Measurements from ENCODE around the gene PKP3.
"Not testable (repeated sequence)": the region's sequence is repeated elsewhere in the genome, so short reads cannot be mapped to it uniquely, and the experiment has no call there.

The PKP3 gene

DNA sequence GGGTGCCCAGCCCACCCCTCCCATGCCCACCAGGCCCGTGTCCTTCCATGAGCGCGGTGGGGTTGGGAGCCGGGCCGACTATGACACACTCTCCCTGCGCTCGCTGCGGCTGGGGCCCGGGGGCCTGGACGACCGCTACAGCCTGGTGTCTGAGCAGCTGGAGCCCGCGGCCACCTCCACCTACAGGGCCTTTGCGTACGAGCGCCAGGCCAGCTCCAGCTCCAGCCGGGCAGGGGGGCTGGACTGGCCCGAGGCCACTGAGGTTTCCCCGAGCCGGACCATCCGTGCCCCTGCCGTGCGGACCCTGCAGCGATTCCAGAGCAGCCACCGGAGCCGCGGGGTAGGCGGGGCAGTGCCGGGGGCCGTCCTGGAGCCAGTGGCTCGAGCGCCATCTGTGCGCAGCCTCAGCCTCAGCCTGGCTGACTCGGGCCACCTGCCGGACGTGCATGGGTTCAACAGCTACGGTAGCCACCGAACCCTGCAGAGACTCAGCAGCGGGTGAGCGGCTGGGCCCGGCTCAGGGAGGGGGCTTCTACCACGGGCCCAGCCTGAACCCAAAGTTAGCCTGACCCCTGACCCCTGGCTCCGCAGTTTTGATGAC lies 3.0 kb downstream of the PKP3 start:
- peak; percentile 82 for DNase-seq

DNA sequence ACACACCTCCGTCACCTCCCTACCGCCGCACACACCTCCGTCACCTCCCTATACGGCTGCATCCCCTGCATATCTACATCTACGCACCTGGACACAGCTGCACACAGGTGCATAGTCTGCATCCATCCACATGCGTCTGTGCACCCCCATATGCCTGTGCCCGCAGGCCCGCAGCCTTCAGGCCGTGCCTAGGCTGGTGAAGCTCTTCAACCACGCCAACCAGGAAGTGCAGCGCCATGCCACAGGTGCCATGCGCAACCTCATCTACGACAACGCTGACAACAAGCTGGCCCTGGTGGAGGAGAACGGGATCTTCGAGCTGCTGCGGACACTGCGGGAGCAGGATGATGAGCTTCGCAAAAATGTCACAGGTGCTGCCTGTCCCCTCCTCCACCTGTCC lies 4.8 kb downstream of the PKP3 start:
- no peak for DNase-seq

DNA sequence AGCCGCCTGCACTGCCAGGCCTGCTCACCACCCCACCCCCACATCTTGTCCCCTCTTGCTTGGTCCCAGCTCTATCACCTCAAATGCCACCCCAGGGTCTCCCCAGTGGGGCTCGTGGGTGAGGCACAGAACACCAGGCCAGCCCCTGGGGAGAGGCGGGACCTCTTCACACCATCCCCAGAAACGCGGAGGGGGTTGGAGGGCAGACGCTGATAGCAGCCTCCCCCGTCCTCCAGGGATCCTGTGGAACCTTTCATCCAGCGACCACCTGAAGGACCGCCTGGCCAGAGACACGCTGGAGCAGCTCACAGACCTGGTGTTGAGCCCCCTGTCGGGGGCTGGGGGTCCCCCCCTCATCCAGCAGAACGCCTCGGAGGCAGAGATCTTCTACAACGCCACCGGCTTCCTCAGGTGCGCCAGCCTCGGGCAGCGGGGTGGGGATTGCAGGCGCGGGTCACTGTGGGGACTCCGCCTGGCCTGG lies 5.8 kb downstream of the PKP3 start:
- DNase-seq = no peak

DNA sequence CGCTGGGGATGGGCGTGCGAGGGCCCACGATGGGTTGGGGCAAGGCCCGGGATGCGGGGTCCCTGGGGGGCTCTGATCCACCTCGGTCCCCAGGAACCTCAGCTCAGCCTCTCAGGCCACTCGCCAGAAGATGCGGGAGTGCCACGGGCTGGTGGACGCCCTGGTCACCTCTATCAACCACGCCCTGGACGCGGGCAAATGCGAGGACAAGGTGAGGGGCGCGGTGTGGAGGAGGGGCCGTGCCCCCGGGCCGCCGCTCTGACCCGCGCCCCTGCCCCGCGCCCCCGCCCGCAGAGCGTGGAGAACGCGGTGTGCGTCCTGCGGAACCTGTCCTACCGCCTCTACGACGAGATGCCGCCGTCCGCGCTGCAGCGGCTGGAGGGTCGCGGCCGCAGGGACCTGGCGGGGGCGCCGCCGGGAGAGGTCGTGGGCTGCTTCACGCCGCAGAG lies 6.3 kb downstream of the PKP3 start:
- DNase-seq = no peak

DNA sequence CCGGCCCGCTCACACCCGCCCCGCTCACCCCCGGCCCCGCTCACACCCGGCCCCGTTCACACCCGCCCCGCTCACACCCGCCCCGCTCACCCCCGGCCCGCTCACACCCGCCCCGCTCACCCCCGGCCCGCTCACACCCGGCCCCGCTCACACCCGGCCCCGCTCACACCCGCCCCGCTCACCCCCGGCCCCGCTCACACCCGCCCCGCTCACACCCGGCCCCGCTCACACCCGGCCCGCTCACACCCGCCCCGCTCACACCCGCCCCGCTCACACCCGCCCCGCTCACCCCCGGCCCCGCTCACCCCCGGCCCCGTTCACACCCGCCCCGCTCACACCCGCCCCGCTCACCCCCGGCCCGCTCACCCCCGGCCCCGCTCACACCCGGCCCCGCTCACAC lies 7.2 kb downstream of the PKP3 start:
- DNase-seq = not testable (repeated sequence)

GRCh38 chr11:403021-403760 lies 9.2 kb downstream of the PKP3 start:
- DNase-seq = no peak

- no peak for DNase-seq
Observed at GRCh38 chr11:403761-404431, 9.9 kb downstream of the PKP3 start.

DNA sequence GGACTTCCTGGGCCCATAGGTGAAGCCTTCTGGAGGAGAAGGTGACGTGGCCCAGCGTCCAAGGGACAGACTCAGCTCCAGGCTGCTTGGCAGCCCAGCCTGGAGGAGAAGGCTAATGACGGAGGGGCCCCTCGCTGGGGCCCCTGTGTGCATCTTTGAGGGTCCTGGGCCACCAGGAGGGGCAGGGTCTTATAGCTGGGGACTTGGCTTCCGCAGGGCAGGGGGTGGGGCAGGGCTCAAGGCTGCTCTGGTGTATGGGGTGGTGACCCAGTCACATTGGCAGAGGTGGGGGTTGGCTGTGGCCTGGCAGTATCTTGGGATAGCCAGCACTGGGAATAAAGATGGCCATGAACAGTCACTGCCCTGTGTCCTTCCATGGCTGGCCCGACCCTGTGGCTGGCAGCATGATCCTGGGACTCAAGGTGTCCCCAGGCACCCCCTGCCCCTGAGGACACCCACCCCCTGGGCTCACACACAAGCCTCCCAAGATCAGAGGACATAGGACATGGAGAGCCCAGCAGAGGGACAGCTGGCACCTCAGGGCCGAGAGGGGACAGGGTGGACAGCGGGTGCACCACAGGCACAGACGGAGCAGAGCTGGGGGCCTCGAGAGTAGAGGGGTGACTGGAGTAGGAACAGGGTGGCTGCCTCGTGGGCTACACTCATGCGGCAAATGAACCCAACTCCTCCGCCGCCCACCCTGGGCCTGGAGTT lies 10.7 kb downstream of the PKP3 start:
- DNase-seq = no peak

DNA sequence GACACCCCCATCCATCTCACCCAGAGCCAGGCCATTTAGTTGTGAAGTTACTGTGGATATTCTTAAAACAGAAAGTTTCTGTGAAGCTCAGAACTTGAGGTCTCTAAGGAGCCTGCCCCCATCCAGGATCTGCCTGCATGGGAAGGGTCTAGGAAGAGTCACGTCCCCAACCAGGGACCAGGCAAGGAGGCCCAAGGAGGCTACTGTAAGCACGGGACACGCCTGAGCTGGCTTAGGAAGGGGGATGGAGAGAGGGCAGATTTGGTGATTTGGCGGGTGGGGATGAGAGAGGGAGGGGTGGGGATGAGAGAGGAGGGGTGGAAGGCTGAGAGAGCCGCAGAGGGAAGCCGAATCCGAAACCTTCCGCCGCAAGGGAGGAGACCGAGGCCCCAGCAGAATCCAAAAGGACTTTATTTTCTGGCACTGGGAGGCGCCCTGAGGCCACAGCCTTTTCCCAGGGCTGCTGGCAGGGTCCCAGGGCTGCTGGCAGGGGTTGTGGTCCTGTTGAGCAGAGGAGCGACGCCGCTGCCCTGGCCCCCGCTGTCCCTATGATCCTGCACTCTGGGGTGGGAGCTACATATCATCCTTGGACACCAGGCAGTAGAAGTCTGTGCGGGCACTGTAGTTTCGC lies 11.4 kb downstream of the PKP3 start:
- DNase-seq = no peak

- DNase-seq = no peak
Observed at GRCh38 chr11:405954-406795, 12.2 kb downstream of the PKP3 start.

- peak; percentile 87 for DNase-seq
Observed at GRCh38 chr11:406796-407650, 13.0 kb downstream of the PKP3 start.

DNA sequence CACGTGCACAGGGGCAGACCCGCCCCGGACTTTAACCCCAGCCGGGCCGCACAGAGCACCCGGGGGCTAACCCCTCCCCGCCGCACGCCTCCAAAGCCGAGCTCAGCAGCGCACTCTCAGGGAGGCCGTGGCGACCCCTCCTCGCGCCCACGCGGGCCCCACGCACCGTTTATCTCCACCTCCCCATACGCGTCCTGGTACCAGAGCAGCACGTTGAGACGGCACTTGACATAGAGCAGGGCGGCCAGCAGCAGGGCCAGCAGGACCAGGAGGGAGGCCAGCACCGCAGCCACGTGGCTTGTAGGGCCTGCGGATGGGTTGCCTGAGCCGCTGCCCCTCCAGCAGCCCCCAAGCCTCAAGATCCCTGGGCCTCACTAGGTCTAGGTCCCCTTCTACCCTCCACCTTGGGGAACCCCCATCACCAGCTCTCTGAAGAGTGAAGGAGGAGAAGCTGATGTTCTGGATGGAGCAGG lies 13.7 kb downstream of the PKP3 start:
- DNase-seq = no peak

DNA sequence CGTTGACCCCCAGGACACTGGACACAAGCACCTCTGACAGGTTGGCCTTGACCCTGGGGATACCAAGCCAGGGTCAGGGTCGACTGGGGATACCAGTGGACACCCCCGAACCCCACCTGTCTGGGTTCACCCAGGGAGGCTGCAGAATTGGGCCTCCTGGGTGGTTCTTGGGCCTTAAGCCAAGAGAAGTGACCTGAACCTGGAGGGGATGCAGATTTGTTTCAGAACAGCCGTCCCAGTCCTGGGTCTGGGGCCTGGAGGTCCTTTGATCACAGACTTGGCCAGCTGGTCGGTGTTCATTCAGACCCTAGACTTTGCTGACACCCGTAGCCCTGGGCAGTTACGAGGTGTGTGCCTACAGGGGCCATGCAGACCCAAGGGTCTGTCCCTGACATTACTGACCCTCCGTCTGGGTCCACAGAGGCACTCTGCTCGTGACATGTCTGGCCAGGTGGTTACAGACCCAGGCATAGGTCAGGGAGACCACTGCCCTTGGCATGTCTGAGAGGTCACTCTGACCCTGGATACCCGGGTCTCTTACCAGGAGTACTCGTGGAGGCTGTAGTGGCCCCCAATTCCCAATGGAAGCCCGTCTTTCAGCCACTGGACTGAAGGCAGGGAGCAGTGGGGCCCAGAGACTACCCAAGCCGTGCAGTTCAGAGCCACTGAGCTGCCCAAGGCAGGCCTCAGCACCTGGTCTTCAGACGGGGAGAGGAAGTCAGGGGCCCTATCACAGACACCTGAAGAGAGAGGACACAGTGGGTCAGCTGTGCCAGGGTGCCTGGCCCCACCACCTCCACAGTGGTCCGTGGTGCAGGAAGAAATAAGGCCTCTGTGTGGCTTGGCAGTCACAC lies 14.4 kb downstream of the PKP3 start:
- peak; percentile 24 for DNase-seq

GRCh38 chr11:409008-409599 lies 15.1 kb downstream of the PKP3 start:
- peak; percentile 28 for DNase-seq

GRCh38 chr11:409600-410483 lies 15.8 kb downstream of the PKP3 start:
- no peak for DNase-seq

- DNase-seq = not testable (repeated sequence)
Observed at GRCh38 chr11:410711-411110, 16.7 kb downstream of the PKP3 start.

DNA sequence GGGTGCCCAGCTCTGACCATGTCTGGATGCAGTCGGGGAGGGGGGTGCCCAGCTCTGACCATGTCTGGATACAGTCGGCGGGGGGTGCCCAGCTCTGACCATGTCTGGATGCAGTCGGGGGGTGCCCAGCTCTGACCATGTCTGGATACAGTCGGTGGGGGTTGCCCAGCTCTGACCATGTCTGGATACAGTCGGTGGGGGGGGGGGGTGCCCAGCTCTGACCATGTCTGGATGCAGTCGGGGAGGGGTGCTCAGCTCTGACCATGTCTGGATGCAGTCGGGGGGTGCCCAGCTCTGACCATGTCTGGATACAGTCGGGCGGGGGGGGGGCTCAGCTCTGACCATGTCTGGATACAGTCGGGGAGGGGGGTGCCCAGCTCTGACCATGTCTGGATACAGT lies 17.5 kb downstream of the PKP3 start:
- not testable (repeated sequence) for DNase-seq

- DNase-seq = no peak
Observed at GRCh38 chr11:412641-413119, 18.7 kb downstream of the PKP3 start.
